Mucosa of descending colon (tissue), 3 donors: ENCODE data around the gene CATSPERZ. TPM values are rescaled to one million over a fixed set of nuclear protein-coding genes. Genes with fewer than 3 reads are reported as not detected.
"Not testable (repeated sequence)": the region's sequence is repeated elsewhere in the genome, so short reads cannot be mapped to it uniquely, and the experiment has no call there.

Experiments used
- ATAC-seq: fragments of 200-7000 bp; cut with Tn5 transposase; one replicate; pipeline ENCODE4 v1.9.1; 2020; ENCODE audit warnings: mild to moderate bottlenecking, moderate library complexity
- DNase-seq, 3 donors: peaks; one replicate each; pipeline ENCODE4 v3.0.0-alpha.2; 2020
- H3K36me3 ChIP-seq: fragments of 200-600 bp; one replicate; pipeline ENCODE4 v1.8.0; 2021; ENCODE audit warnings: low read depth, mild to moderate bottlenecking
- H3K4me1 ChIP-seq: fragments of 200-600 bp; one replicate; pipeline ENCODE4 v1.8.0; 2021; ENCODE audit warnings: low read depth, mild to moderate bottlenecking
- H3K4me3 ChIP-seq: fragments of 200-600 bp; one replicate; pipeline ENCODE4 v1.8.0; 2021; ENCODE audit warnings: mild to moderate bottlenecking
- H3K9me3 ChIP-seq: fragments of 200-600 bp; one replicate; pipeline ENCODE4 v1.8.0; 2021; ENCODE audit warnings: mild to moderate bottlenecking
- intact Hi-C, 2 donors: fragments of 100-400 bp; cut with DNase I in 1 of 2; cut with micrococcal nuclease in 1 of 2; formaldehyde crosslinking; loops; one replicate each; pipeline versions ENCODE4 v1.11.0 to v1.11.1; 2022; cut with DNase I, micrococcal nuclease
- total RNA-seq, 3 donors: library from RNA; stranded (reverse); fragmentation: NEBNext Ultra II Directional in 2 of 3; extraction: Animal tissue kit (Norgen Biotek cat#: 25700) in 2 of 3; gene quantifications; one replicate each; pipeline versions ENCODE4 v1.2.1 to v1.2.4, GENCODE V29; 2021 to 2023
- TF ChIP-seq, protein P1 (sequence below): fragments of 200-600 bp; IDR thresholded peaks from one replicate; pipeline ENCODE4 v1.8.0; 2022; ENCODE audit warnings: antibody characterized with exemption, mild to moderate bottlenecking
- donor health status: DM: no; HTN: no; CAD: no; lungs with moderate emphysema.
- donor health status: DM: no; HTN: no; CAD: no.
- donor health status: DM: no; HTN: yes; CAD: no.

The CATSPERZ gene
- total RNA-seq, 3 donors from 2014 or later: not detected

DNA sequence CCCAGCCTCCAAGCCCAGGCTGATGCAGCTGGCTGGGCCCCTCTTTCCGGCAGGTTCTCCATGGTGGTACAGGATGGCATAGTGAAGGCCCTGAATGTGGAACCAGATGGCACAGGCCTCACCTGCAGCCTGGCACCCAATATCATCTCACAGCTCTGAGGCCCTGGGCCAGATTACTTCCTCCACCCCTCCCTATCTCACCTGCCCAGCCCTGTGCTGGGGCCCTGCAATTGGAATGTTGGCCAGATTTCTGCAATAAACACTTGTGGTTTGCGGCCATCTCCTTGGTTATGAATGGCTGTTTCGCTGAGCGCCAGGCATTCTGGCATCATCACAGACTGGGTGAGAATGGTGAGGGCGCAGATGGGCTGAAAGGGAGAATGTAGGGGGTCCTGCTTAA lies 21.4 kb downstream of the CATSPERZ start:
- ATAC-seq: peak; percentile 54
- intact Hi-C loops: no loop called here

DNA sequence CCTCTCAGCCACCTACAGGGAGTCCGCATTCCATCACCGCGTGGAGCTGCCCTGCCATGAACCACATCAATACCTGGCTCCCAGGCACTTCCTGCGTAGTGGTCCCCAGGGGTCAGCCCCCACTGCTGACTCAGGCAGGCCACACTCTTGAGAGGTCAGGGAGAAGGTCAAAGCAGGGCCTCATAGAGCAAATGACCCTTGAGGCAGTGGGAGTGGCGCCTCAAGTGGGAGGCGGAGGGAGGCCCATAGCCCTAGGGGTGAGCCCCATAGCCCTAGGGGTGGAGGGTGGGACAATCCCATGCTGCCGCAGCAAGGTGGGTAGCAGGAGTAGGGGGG lies 22.7 kb downstream of the CATSPERZ start:
- Histone ChIP-seq H3K4me3 (no peak overlapping the region), H3K9me3 (no peaks in the 10 kb centered on the region), H3K4me1 (peaks cover 22% of the 10 kb centered on the region), H3K36me3 (no peaks in the 10 kb centered on the region)
- DNase-seq (peak in 1 of 3 donors; percentile 42), ATAC-seq (no peak)
- TF ChIP-seq, protein P1, sequence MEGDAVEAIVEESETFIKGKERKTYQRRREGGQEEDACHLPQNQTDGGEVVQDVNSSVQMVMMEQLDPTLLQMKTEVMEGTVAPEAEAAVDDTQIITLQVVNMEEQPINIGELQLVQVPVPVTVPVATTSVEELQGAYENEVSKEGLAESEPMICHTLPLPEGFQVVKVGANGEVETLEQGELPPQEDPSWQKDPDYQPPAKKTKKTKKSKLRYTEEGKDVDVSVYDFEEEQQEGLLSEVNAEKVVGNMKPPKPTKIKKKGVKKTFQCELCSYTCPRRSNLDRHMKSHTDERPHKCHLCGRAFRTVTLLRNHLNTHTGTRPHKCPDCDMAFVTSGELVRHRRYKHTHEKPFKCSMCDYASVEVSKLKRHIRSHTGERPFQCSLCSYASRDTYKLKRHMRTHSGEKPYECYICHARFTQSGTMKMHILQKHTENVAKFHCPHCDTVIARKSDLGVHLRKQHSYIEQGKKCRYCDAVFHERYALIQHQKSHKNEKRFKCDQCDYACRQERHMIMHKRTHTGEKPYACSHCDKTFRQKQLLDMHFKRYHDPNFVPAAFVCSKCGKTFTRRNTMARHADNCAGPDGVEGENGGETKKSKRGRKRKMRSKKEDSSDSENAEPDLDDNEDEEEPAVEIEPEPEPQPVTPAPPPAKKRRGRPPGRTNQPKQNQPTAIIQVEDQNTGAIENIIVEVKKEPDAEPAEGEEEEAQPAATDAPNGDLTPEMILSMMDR: no peak
- intact Hi-C loops: no loop called here

More for the DNA sequence above, 21.4 kb downstream of the CATSPERZ start:
- H3K9me3 ChIP-seq: no peaks in the 10 kb centered on the region
- H3K4me3 ChIP-seq: no peak overlapping the region
- peak; percentile 79 to 82 (median 80) for DNase-seq
- H3K4me1 ChIP-seq: peaks cover 22% of the 10 kb centered on the region
- no peaks in the 10 kb centered on the region for H3K36me3 ChIP-seq
- TF ChIP-seq, protein P1: no peak

DNA sequence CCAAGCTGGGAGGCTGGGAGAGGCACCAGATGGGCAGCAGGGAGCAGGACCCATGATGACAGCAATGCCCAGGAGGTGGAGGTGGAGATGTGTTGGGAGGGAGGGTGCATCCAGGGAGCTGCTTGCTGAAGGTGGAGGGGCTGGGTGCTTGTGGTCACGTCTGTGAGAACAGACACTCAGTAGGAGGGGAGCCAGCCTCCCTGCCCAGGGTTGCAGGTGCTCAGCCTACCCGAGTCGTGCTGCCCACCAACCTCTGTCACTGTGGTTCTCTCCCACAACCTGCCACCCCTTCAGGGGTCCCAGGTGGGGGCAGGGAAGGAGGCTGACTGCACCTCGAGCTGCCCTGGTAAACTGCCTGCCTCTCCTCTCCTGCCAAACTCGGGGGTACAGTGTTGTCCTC lies 23.2 kb downstream of the CATSPERZ start:
- Histone ChIP-seq H3K9me3 (no peaks in the 10 kb centered on the region), H3K36me3 (no peaks in the 10 kb centered on the region), H3K4me1 (peaks cover 22% of the 10 kb centered on the region), H3K4me3 (no peak overlapping the region)
- TF ChIP-seq, protein P1: no peak
- intact Hi-C loops: no loop called here
- no peak for ATAC-seq
- peak in 1 of 3 donors; percentile 46 for DNase-seq

DNA sequence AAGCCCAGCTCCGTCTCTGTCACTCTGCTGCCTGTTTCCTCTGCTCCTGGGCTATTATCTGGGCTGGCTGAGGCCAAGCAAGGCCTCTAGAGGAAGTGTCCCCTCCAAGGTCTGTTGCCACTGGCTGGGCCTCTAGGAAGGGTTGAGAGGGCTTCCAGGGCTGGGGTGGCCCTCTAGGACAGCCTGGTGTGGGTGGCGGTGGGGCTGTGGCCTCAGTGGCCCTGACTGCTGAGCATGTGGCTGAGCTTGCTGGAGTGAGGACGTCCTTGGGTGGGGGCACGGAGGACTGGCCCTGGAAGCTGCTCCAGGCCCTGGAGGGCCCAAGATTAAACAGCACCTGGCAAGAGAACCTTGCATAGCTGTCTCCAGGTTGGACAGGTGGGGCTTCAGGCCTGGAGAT lies 23.8 kb downstream of the CATSPERZ start:
- H3K4me3 ChIP-seq, intact Hi-C loops, H3K36me3 ChIP-seq, ATAC-seq, H3K9me3 ChIP-seq: not testable (repeated sequence)
- peak in 2 of 3 donors; percentile 26 to 48 for DNase-seq
- peaks cover 23% of the 10 kb centered on the region for H3K4me1 ChIP-seq

DNA sequence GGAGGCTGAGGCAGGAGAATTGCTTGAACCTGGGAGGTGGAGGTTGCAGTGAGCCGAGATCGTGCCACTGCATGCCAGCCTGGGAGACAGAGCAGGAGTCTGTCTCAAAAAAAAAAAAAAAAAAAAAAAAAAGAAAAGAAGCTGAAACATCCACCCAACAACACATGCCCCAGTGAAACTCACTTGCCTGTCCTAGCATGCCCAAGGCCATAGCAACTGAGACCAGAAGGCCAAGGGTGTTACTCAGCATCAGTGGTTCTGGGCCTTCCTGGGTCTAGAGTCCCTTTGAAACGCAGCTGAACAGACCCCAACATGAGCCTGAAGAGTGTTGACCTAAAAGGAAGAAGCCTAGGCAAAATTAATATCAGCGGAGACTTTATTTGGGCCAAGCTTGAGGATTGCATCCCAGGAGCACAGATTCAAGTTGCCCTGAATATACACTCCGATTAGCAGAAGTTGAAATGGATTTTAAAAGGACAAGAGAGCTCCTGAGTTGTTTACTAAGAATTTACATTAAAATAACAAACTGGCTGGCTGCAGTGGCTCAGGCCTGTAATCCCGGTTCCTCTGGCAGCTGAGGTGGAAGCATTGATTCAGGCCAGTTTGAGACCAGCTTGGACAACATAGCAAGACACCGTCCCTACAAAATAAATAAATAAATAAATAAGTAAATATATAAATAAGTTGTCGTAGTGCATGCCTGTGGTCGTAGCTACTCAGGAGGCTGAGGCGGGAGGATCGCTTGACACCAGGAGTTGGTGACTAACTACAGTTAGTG lies 24.7 kb downstream of the CATSPERZ start:
- no peaks in the 10 kb centered on the region for H3K36me3 ChIP-seq
- H3K9me3 ChIP-seq: no peaks in the 10 kb centered on the region
- intact Hi-C loops: no loop called here
- TF ChIP-seq, protein P1: no peak
- ATAC-seq (no peak), DNase-seq (peak in 1 of 3 donors; percentile 18)
- H3K4me3 ChIP-seq: no peak overlapping the region
- peaks cover 29% of the 10 kb centered on the region for H3K4me1 ChIP-seq

DNA sequence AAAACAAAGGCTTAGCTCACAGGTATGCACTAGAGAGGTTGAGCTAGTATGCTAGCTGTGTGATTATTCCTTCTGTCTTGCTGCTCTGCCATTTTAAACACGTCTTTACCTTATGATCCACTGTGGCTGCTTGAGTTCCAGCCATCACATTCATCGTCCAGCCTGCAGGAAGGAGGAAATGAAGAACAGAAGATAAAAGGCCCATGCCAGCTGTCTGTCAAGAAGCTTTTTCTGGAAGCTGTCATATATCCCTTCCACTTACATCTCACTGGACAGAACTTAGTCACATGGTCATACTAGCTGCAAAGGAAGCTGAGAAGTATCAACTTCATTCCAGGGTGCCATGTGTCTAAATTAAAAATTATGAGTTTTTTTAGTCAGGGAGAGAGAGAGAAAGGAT lies 27.2 kb downstream of the CATSPERZ start:
- intact Hi-C loops: no loop called here
- Histone ChIP-seq H3K4me3 (no peak overlapping the region), H3K9me3 (no peaks in the 10 kb centered on the region), H3K36me3 (no peaks in the 10 kb centered on the region), H3K4me1 (peaks cover 29% of the 10 kb centered on the region)
- TF ChIP-seq, protein P1: no peak
- ATAC-seq (no peak), DNase-seq (no peak)
